PC-9 (cell line): ENCODE data around the gene PUM2. TPM values are rescaled to one million over a fixed set of nuclear protein-coding genes. Genes with fewer than 3 reads are reported as not detected.

ENCODE experiments used
- BruUV-seq: library from RNA; stranded (reverse); fragments of 400-500 nt; replicated peaks from 2 replicates; lab custom pipeline; 2021; lab: Mats Ljungman, UMichigan
- CTCF ChIA-PET: fragments of 300-600 bp; sonication (Branson Sonifier 250); formaldehyde crosslinking; loops from one replicate; lab custom pipeline; 2022; ENCODE audit warnings: antibody characterized with exemption; lab: Charles Lee
- POLR2A ChIA-PET: fragments of 300-600 bp; sonication (Branson Sonifier 250); formaldehyde crosslinking; loops from one replicate; lab custom pipeline; 2022; ENCODE audit warnings: antibody characterized with exemption; ENCODE audit not compliant: unreplicated experiment; lab: Charles Lee
- DNase-seq, 2 experiments: peaks; one replicate each; pipeline versions ENCODE4 v3.0.0 to v3.0.0-alpha.2; 2015 to 2022; ENCODE audit warnings: mixed read lengths in 1 of 2
- H2AFZ ChIP-seq: fragments of 200-600 bp; sonication (generic); 2 replicates; pipeline ENCODE4 v1.8.1; 2017; ENCODE audit warnings: antibody characterized with exemption
- H3F3A ChIP-seq: fragments of 200-600 bp; sonication (generic); 2 replicates; pipeline ENCODE4 v1.8.1; 2017; ENCODE audit warnings: antibody characterized with exemption, mild to moderate bottlenecking, low read depth; ENCODE audit not compliant: insufficient read depth
- H3K27ac ChIP-seq: fragments of 200-600 bp; sonication (generic); 2 replicates; pipeline ENCODE4 v1.6.1; 2016; ENCODE audit warnings: mixed run types
- H3K27me3 ChIP-seq: fragments of 200-600 bp; sonication (generic); 2 replicates; pipeline ENCODE4 v1.6.1; 2016; ENCODE audit warnings: low read depth, mixed run types; ENCODE audit not compliant: insufficient read depth
- H3K36me3 ChIP-seq: fragments of 200-600 bp; sonication (generic); 2 replicates; pipeline ENCODE4 v1.6.1; 2016; ENCODE audit warnings: low read depth, mixed run types
- H3K4me1 ChIP-seq: fragments of 200-600 bp; sonication (generic); replicated peaks from 2 replicates; pipeline ENCODE4 v1.6.1; 2016; ENCODE audit warnings: mixed run types; ENCODE audit not compliant: insufficient read depth
- H3K4me2 ChIP-seq: fragments of 200-600 bp; sonication (generic); 2 replicates; pipeline ENCODE4 v1.6.1; 2017; ENCODE audit warnings: mixed run types
- H3K4me3 ChIP-seq: fragments of 200-600 bp; sonication (generic); 2 replicates; pipeline ENCODE4 v1.6.1; 2016; ENCODE audit warnings: mixed run types
- H3K79me2 ChIP-seq: fragments of 200-600 bp; sonication (generic); 2 replicates; pipeline ENCODE4 v1.6.1; 2017; ENCODE audit warnings: low read depth, mixed run types
- H3K9me2 ChIP-seq: fragments of 200-600 bp; sonication (generic); 2 replicates; pipeline ENCODE4 v1.8.1; 2017; ENCODE audit warnings: mild to moderate bottlenecking; ENCODE audit not compliant: insufficient read depth
- H3K9me3 ChIP-seq: fragments of 200-600 bp; sonication (generic); 2 replicates; pipeline ENCODE4 v1.8.1; 2016; ENCODE audit warnings: low read depth; ENCODE audit not compliant: insufficient read depth
- H4K20me1 ChIP-seq: fragments of 200-600 bp; sonication (generic); 2 replicates; pipeline ENCODE4 v1.8.1; 2017; ENCODE audit not compliant: insufficient read depth
- EZH2 ChIP-seq: fragments of 200-600 bp; sonication (generic); IDR thresholded peaks from 2 replicates; pipeline ENCODE4 v1.8.0; 2017; ENCODE audit warnings: antibody characterized with exemption, low read depth
- intact Hi-C: fragments of 100-400 bp; cut with micrococcal nuclease; formaldehyde crosslinking; loops from one replicate; pipeline ENCODE4 v1.10.0; 2022; ENCODE audit not compliant: unreplicated experiment
- total RNA-seq: library from RNA; stranded (reverse); gene quantifications from 2 replicates; pipeline ENCODE4 v1.2.3, GENCODE V29; 2021
- TF ChIP-seq, protein P1 (sequence below): fragments of 200-600 bp; sonication (generic); conservative IDR thresholded peaks from 2 replicates; pipeline ENCODE4 v1.6.1; 2017; ENCODE audit warnings: mixed run types, antibody characterized with exemption, mild to moderate bottlenecking, moderate library complexity

Gene PUM2
- total RNA-seq, 1 experiment from 2014 or later = 99.3 TPM

DNA sequence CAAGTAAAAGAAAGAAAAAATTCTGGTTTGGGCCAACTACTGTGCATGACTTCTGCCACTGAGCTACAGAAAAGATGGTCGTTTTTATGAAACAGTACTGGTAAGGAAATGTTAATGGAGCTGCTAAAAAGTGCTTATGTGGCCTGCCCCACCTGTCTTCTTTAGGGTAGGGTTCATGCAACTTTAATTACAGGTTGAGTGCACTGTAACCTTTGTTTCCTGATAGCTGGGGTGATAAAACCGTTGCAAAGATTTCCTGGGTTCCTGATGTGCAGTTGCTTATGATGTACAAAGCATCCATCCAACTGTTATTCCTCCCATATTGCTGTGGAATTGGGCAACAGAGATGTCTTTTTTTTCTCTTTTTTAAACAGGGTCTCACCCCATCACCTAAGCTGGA, 34.3 kb upstream of the PUM2 start:
- DNase-seq = peak in 1 of 2 experiments; percentile 21
- no peak overlapping the region for H3K4me3 ChIP-seq
- BruUV-seq = no TSS peak
- H3K27me3 ChIP-seq = no peaks in the 10 kb centered on the region
- H3K9me2 ChIP-seq = no peaks in the 10 kb centered on the region
- intact Hi-C loops = no loop called here
- H3K9me3 ChIP-seq = no peaks in the 10 kb centered on the region
- peaks cover 26% of the 10 kb centered on the region for H3K4me1 ChIP-seq
- CTCF ChIA-PET = no interaction called here
- no peak overlapping the region for H3K27ac ChIP-seq
- H4K20me1 ChIP-seq = no peaks in the 10 kb centered on the region
- POLR2A ChIA-PET = no interaction called here
- no peak overlapping the region for H2AFZ ChIP-seq
- no peaks in the 10 kb centered on the region for H3F3A ChIP-seq
- H3K36me3 ChIP-seq = no peaks in the 10 kb centered on the region
- TF ChIP-seq, protein P1, sequence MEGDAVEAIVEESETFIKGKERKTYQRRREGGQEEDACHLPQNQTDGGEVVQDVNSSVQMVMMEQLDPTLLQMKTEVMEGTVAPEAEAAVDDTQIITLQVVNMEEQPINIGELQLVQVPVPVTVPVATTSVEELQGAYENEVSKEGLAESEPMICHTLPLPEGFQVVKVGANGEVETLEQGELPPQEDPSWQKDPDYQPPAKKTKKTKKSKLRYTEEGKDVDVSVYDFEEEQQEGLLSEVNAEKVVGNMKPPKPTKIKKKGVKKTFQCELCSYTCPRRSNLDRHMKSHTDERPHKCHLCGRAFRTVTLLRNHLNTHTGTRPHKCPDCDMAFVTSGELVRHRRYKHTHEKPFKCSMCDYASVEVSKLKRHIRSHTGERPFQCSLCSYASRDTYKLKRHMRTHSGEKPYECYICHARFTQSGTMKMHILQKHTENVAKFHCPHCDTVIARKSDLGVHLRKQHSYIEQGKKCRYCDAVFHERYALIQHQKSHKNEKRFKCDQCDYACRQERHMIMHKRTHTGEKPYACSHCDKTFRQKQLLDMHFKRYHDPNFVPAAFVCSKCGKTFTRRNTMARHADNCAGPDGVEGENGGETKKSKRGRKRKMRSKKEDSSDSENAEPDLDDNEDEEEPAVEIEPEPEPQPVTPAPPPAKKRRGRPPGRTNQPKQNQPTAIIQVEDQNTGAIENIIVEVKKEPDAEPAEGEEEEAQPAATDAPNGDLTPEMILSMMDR = no peak
- no peak for TF ChIP-seq EZH2
- H3K79me2 ChIP-seq = no peaks in the 10 kb centered on the region
- peak overlapping the region; percentile 11; the same call in 1 of the 2 replicates for H3K4me2 ChIP-seq

DNA sequence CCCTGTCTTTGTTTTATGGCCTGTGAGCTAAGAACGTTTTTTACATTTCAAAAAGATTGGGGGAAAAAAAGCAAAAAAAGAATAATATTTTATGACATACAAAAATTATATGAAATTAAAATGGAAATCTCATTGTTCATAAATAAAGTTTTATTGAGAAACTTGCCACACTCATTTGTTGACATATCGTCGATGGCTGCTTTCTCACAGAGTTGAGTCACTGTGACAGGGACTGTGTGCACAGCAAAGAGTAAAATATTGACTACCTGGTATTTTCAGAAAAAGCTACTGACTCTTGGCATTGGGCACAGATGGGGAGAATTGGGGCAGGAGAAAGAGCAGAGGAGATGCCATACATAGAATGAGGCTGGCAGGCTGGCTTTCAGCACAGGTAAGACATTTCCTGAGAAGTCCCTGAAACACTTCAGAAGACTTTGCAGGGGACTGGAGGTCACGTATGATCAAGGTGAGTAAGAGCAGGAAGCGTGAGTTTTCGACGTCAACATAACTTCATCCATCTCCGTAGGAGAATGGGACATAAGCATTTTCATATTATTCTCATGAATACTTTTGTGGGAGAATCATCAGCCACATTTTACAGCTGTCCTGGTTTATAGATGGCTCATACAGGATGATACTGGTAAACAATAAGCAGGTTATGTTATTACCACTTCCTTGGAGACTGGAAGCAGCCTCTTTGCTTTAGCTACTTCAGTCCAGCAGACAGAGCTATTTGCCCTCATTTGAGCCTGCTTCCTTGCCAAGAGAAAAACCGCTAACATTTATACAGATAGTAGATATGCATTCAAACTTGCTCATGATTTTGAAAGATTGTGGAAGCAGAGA, 32.5 kb upstream of the PUM2 start:
- Histone ChIP-seq H4K20me1 (no peaks in the 10 kb centered on the region), H3K27me3 (no peaks in the 10 kb centered on the region), H3F3A (no peaks in the 10 kb centered on the region), H3K4me3 (no peak overlapping the region), H3K36me3 (no peaks in the 10 kb centered on the region), H3K4me2 (no peak overlapping the region), H3K9me3 (no peaks in the 10 kb centered on the region), H3K79me2 (no peaks in the 10 kb centered on the region), H3K27ac (no peak overlapping the region), H3K4me1 (peaks cover 26% of the 10 kb centered on the region), H3K9me2 (no peaks in the 10 kb centered on the region), H2AFZ (no peak overlapping the region)
- POLR2A ChIA-PET = interaction anchor here (0.6 kb wide), 1 partner anchor 1585 kb away, joined by 11 read pairs; no protein-coding TSS in a partner anchor
- peak in 1 of 2 experiments; percentile 33 for DNase-seq
- TF ChIP-seq EZH2 = no peak
- no TSS peak for BruUV-seq
- intact Hi-C loops = no loop called here
- CTCF ChIA-PET = interaction anchor here (0.7 kb wide), 1 partner anchor 268 kb away, joined by 7 read pairs; the partner anchor contains the start of gene HS1BP3

DNA sequence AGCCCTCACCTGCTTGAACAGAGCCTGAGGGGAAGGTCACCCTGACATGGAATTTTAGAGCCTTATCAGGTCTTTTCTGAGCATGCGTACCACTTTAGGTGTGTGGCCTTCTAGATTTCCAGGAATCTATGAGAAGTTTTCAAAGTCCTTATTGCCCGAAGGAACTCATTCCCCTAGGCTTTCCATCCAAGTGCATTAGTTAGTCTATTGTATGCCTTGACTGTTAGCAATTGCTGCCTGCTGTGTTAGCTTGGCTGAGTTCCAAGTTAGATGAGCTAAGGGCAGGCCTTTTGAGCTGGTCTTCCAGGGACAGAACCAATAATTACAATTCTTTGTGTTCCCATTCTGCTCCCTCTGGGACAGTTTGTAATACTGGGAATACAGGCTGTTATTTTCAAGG, 30.8 kb upstream of the PUM2 start:
- Histone ChIP-seq H3K4me2 (no peak overlapping the region), H3K4me3 (no peak overlapping the region), H3K9me2 (no peaks in the 10 kb centered on the region), H4K20me1 (no peaks in the 10 kb centered on the region), H3K9me3 (no peaks in the 10 kb centered on the region), H3K79me2 (no peaks in the 10 kb centered on the region), H2AFZ (no peak overlapping the region), H3K4me1 (peaks cover 19% of the 10 kb centered on the region), H3K36me3 (no peaks in the 10 kb centered on the region), H3K27me3 (no peaks in the 10 kb centered on the region), H3F3A (no peaks in the 10 kb centered on the region), H3K27ac (no peak overlapping the region)
- CTCF ChIA-PET = no interaction called here
- TF ChIP-seq EZH2 = no peak
- TF ChIP-seq, protein P1 = no peak
- no TSS peak for BruUV-seq
- intact Hi-C loops = no loop called here
- POLR2A ChIA-PET = interaction anchor here (0.6 kb wide), 1 partner anchor 15 kb away, joined by 4 read pairs; no protein-coding TSS in a partner anchor
- peak in 1 of 2 experiments; percentile 33 for DNase-seq
